GM12878 (cell line): ENCODE measurements around the gene LARP4B.

ENCODE experiments used
- CTCF ChIP-seq, 3 experiments: IDR thresholded peaks in 2 of 3; conservative IDR thresholded peaks in 1 of 3; 2 replicates each; pipeline ENCODE4 v1.5.1; 2011; ENCODE audit warnings: low read depth in 3 of 3, low read length in 3 of 3, mild to moderate bottlenecking in 3 of 3, control low read depth in 2 of 3, moderate library complexity in 2 of 3, inconsistent platforms in 1 of 3, mixed read lengths in 1 of 3; ENCODE audit not compliant: control insufficient read depth in 2 of 3, insufficient read depth in 1 of 3; ENCODE audit errors: extremely low read depth in 1 of 3
- REST ChIP-seq: IDR thresholded peaks from 2 replicates; pipeline ENCODE4 v1.6.1; 2012; ENCODE audit warnings: mild to moderate bottlenecking, low read depth, low read length
- SREBF1 ChIP-seq: IDR thresholded peaks from 2 replicates; pipeline ENCODE4 v1.6.1; 2012; ENCODE audit warnings: mild to moderate bottlenecking, low read length

DNA sequence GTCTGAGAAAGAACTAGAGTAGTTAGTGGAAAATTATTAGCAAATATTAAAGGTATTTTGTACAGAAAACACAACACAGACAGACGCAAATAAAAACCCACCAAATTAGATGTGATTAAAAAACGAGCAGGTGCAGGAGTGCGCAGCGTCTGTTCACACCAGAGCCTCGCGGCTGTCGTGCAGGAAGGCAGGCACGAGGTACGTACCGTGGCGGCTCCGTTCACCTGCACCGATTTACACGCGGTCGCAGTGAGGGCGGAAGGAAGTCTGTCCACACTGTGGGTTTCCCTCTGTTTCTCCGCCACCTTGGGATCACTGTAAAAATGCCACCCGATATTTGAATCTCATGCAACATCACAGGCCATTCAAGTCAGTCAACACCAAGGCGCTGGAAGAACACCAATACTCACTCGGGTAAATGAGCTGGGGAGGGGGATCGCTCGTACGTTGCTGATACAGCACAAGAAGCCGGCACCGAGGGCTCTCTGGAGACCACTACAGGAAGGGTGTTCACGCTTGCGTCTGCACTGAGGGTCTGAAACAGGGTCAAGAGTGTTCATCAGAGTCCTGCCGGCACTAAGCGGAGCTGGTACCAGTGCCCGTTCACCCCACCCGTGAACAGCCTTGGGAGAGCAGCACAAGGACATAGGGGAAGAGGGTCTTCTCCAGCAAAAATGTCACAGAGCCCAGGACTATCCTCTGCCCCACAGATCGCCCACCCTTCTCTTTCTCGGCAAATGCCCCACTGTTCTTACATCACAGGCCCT is 116.8 kb downstream of the LARP4B start:
- TF ChIP-seq SREBF1 (no peak), CTCF (IDR thresholded peaks at IDR 0.05 in 2 of 3, conservative IDR thresholded peaks at IDR 0.05 in 1 of 3; ENCODE audit: control insufficient read depth in 2 of 3, extremely low read depth in 1 of 3, insufficient read depth in 1 of 3, low read depth in 3 of 3, low read length in 3 of 3) (no peak), REST (no peak)
